ENCODE results near the gene MR1. TPM values are rescaled to one million over a fixed set of nuclear protein-coding genes. Genes with fewer than 3 reads are reported as not detected.

MR1 gene
- total RNA-seq, 3 donors from 2014 or later, result 3.3 to 14.6 (median 7.4) TPM

GRCh38 chr1:181080556-181080955 is 46.8 kb downstream of the MR1 start:
- intact Hi-C loops (cut with DNase I, micrococcal nuclease), result loop anchor here in 1 of 2 donors (5.0 kb wide), 1 partner anchor 62 kb away; no protein-coding TSS in a partner anchor
- H3K9me3 ChIP-seq, result no peaks in the 10 kb centered on the region
- no peaks in the 10 kb centered on the region for H3K36me3 ChIP-seq (ENCODE audit: low read depth)
- no peak for TF ChIP-seq CTCF (IDR thresholded peaks at IDR 0.05)
- H3K4me1 ChIP-seq (ENCODE audit: low read depth), result no peaks in the 10 kb centered on the region
- no peak overlapping the region for H3K4me3 ChIP-seq
- DNase-seq (no peak), ATAC-seq (no peak)

GRCh38 chr1:181081395-181081794 is 47.6 kb downstream of the MR1 start:
- H3K4me1 ChIP-seq (ENCODE audit: low read depth), result no peaks in the 10 kb centered on the region
- DNase-seq (no peak), ATAC-seq (no peak)
- no peaks in the 10 kb centered on the region for H3K36me3 ChIP-seq (ENCODE audit: low read depth)
- no peaks in the 10 kb centered on the region for H3K9me3 ChIP-seq
- no peak for TF ChIP-seq CTCF (IDR thresholded peaks at IDR 0.05)
- intact Hi-C loops (cut with DNase I, micrococcal nuclease), result loop anchor here in 1 of 2 donors (5.0 kb wide), 1 partner anchor 61 kb away; no protein-coding TSS in a partner anchor
- no peak overlapping the region for H3K4me3 ChIP-seq

GRCh38 chr1:181083842-181084605 is 50.2 kb downstream of the MR1 start:
- DNase-seq, result peak in 2 of 3 donors; percentile 57 to 74
- intact Hi-C loops (cut with DNase I, micrococcal nuclease), result loop anchor here (2.0 to 5.0 kb wide), 2 partner anchors 58 to 59 kb away; no protein-coding TSS in a partner anchor
- ATAC-seq, result peak; percentile 48
- H3K4me3 ChIP-seq, result no peak overlapping the region
- TF ChIP-seq CTCF (IDR thresholded peaks at IDR 0.05), result peak; percentile 22
- H3K9me3 ChIP-seq, result no peaks in the 10 kb centered on the region
- H3K4me1 ChIP-seq (ENCODE audit: low read depth), result peaks cover 13% of the 10 kb centered on the region
- no peaks in the 10 kb centered on the region for H3K36me3 ChIP-seq (ENCODE audit: low read depth)

- peaks cover 13% of the 10 kb centered on the region for H3K4me1 ChIP-seq (ENCODE audit: low read depth)
- H3K36me3 ChIP-seq (ENCODE audit: low read depth), result no peaks in the 10 kb centered on the region
- H3K4me3 ChIP-seq, result no peak overlapping the region
- intact Hi-C loops (cut with DNase I, micrococcal nuclease), result loop anchor here (2.0 to 5.0 kb wide), 2 partner anchors 58 kb away; no protein-coding TSS in a partner anchor
- ATAC-seq (no peak), DNase-seq (no peak)
- no peaks in the 10 kb centered on the region for H3K9me3 ChIP-seq
- no peak for TF ChIP-seq CTCF (IDR thresholded peaks at IDR 0.05)
Observed at GRCh38 chr1:181084606-181084969, 50.8 kb downstream of the MR1 start.

- no peak for DNase-seq
- Histone ChIP-seq H3K9me3 (no peaks in the 10 kb centered on the region), H3K36me3 (ENCODE audit: low read depth) (no peaks in the 10 kb centered on the region), H3K4me1 (ENCODE audit: low read depth) (peaks cover 19% of the 10 kb centered on the region), H3K4me3 (no peak overlapping the region)
- intact Hi-C loops (cut with DNase I, micrococcal nuclease), result no loop called here
- TF ChIP-seq CTCF (IDR thresholded peaks at IDR 0.05), result no peak
- ATAC-seq, result no peak
Observed at GRCh38 chr1:181086091-181086490, 52.3 kb downstream of the MR1 start.

Measured in mucosa of descending colon (tissue), 3 donors.